WTC11 (cell line): ENCODE data around the gene PKNOX1. TPM values are rescaled to one million over a fixed set of nuclear protein-coding genes. Genes with fewer than 3 reads are reported as not detected.
"Not testable (repeated sequence)": the region's sequence is repeated elsewhere in the genome, so short reads cannot be mapped to it uniquely, and the experiment has no call there.

ENCODE experiments used
- ATAC-seq: fragments of 200-7000 bp; cut with Tn5 transposase; 2 replicates; pipeline ENCODE4 v1.10.0; 2021; ENCODE audit warnings: mild to moderate bottlenecking, moderate library complexity
- CTCF ChIA-PET: fragments of 300-600 bp; sonication (Branson Sonifier 250); formaldehyde crosslinking; loops from one replicate; lab custom pipeline; 2021; ENCODE audit warnings: antibody characterized with exemption; lab: Charles Lee
- POLR2A ChIA-PET: fragments of 350-600 bp; sonication (Branson Sonifier 250); formaldehyde crosslinking; loops from one replicate; lab custom pipeline; 2021; ENCODE audit warnings: antibody characterized with exemption; lab: Charles Lee
- DNase-seq: peaks from one replicate; pipeline ENCODE4 v3.0.0; 2021; ENCODE audit warnings: low spot score
- H3K27ac Mint-ChIP-seq: 2 replicates; pipeline ENCODE4 v1.8.0; 2021; ENCODE audit warnings: mixed read lengths
- H3K27me3 Mint-ChIP-seq: 2 replicates; pipeline ENCODE4 v1.8.0; 2021; ENCODE audit warnings: low read depth, mild to moderate bottlenecking, moderate library complexity, mixed read lengths
- H3K36me3 Mint-ChIP-seq: 2 replicates; pipeline ENCODE4 v1.8.0; 2021; ENCODE audit warnings: mixed read lengths
- H3K4me1 Mint-ChIP-seq: 2 replicates; pipeline ENCODE4 v1.8.0; 2022; ENCODE audit warnings: mixed read lengths
- H3K4me3 Mint-ChIP-seq: 2 replicates; pipeline ENCODE4 v1.8.0; 2021; ENCODE audit warnings: mild to moderate bottlenecking, moderate library complexity, mixed read lengths
- H3K9me3 Mint-ChIP-seq: 2 replicates; pipeline ENCODE4 v1.8.0; 2021; ENCODE audit warnings: mixed read lengths
- E2F4 ChIP-seq: sonication (generic); formaldehyde crosslinking; IDR thresholded peaks from 2 replicates; pipeline ENCODE4 v1.8.1; 2022; ENCODE audit warnings: low read depth, mild to moderate bottlenecking, moderate library complexity, missing genetic modification reagents, borderline replicate concordance
- GTF2I ChIP-seq: fragments of 250-450 bp; sonication (Bioruptor Pico); conservative IDR thresholded peaks from 2 replicates; pipeline ENCODE4 v1.4.0; 2021; ENCODE audit warnings: mild to moderate bottlenecking
- PRRX2 ChIP-seq: fragments of 250-450 bp; sonication (Bioruptor Pico); IDR thresholded peaks from 2 replicates; pipeline ENCODE4 v1.8.0; 2021; ENCODE audit warnings: mild to moderate bottlenecking
- ZNF416 ChIP-seq: fragments of 250-450 bp; sonication (Bioruptor Pico); IDR thresholded peaks from 2 replicates; pipeline ENCODE4 v1.9.0; 2021; ENCODE audit warnings: mild to moderate bottlenecking, inconsistent platforms
- total RNA-seq: library from RNA; stranded (reverse); gene quantifications from 3 replicates; pipeline ENCODE4 v1.2.3, GENCODE V29; 2021

Gene PKNOX1
- total RNA-seq, 1 experiment from 2014 or later = 23.0 TPM

GRCh38 chr21:43034826-43035225, 60.5 kb downstream of the PKNOX1 start:
- CTCF ChIA-PET = no interaction called here
- POLR2A ChIA-PET = no interaction called here
- H3K4me3 Mint-ChIP-seq = no peak overlapping the region

GRCh38 chr21:43036889-43037288, 62.5 kb downstream of the PKNOX1 start:
- H3K36me3 Mint-ChIP-seq, H3K9me3 Mint-ChIP-seq, H3K4me1 Mint-ChIP-seq, ATAC-seq, POLR2A ChIA-PET, H3K27ac Mint-ChIP-seq, DNase-seq, H3K4me3 Mint-ChIP-seq, CTCF ChIA-PET, H3K27me3 Mint-ChIP-seq: not testable (repeated sequence)

More at GRCh38 chr21:43034826-43035225, 60.5 kb downstream of the PKNOX1 start:
- H3K4me1 Mint-ChIP-seq = no peaks in the 10 kb centered on the region
- H3K27me3 Mint-ChIP-seq = no peaks in the 10 kb centered on the region
- H3K36me3 Mint-ChIP-seq = peaks cover 28% of the 10 kb centered on the region
- DNase-seq = no peak
- H3K9me3 Mint-ChIP-seq = no peaks in the 10 kb centered on the region
- H3K27ac Mint-ChIP-seq = no peak overlapping the region
- ATAC-seq = no peak
- TF ChIP-seq E2F4 (CRISPR knock-in tag) (no peak), GTF2I (CRISPR knock-in tag) (no peak)

- ATAC-seq, POLR2A ChIA-PET, H3K27me3 Mint-ChIP-seq, H3K27ac Mint-ChIP-seq, DNase-seq, CTCF ChIA-PET, H3K4me3 Mint-ChIP-seq, H3K4me1 Mint-ChIP-seq, H3K36me3 Mint-ChIP-seq, H3K9me3 Mint-ChIP-seq: not testable (repeated sequence)
Measured at GRCh38 chr21:43037918-43038658, 63.7 kb downstream of the PKNOX1 start.

DNA sequence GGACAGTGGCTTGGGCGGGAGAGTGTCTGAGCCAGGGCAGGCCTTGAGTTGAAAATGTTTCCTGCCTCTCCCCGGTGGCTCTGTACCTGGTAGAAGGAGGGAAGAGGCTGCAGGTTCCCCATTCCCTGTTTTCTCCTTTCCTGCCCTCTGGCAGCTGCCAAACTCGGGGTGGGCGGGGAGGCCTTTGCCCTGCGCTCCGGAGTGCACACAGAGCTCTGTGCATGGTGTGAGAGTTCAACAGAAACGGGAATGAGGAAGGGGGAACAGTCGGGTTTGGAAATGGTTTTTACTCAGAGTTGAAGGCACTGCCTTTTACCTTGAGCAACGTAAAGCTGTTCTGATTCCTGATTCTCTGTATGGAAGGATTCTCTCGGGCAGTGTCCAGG, 64.3 kb downstream of the PKNOX1 start:
- H3K36me3 Mint-ChIP-seq, H3K4me3 Mint-ChIP-seq, CTCF ChIA-PET, POLR2A ChIA-PET, H3K27me3 Mint-ChIP-seq, H3K4me1 Mint-ChIP-seq, ATAC-seq, DNase-seq, H3K27ac Mint-ChIP-seq, H3K9me3 Mint-ChIP-seq: not testable (repeated sequence)

- H3K4me1 Mint-ChIP-seq, H3K27me3 Mint-ChIP-seq, DNase-seq, H3K4me3 Mint-ChIP-seq, H3K36me3 Mint-ChIP-seq, POLR2A ChIA-PET, H3K27ac Mint-ChIP-seq, CTCF ChIA-PET, H3K9me3 Mint-ChIP-seq, ATAC-seq: not testable (repeated sequence)
Measured at GRCh38 chr21:43042169-43042568, 67.8 kb downstream of the PKNOX1 start.

- DNase-seq, H3K36me3 Mint-ChIP-seq, CTCF ChIA-PET, H3K4me3 Mint-ChIP-seq, H3K9me3 Mint-ChIP-seq, ATAC-seq, H3K4me1 Mint-ChIP-seq, POLR2A ChIA-PET, H3K27me3 Mint-ChIP-seq: not testable (repeated sequence)
- peak overlapping the region; percentile 90 for H3K27ac Mint-ChIP-seq
Measured at GRCh38 chr21:43043291-43043690, 68.9 kb downstream of the PKNOX1 start.

- H3K4me1 Mint-ChIP-seq, H3K4me3 Mint-ChIP-seq, H3K27ac Mint-ChIP-seq, H3K9me3 Mint-ChIP-seq, H3K36me3 Mint-ChIP-seq, H3K27me3 Mint-ChIP-seq, POLR2A ChIA-PET: not testable (repeated sequence)
- DNase-seq = peak; percentile 23
- peak; percentile 12 for ATAC-seq
- CTCF ChIA-PET = interaction anchor here (1.0 kb wide), 1 partner anchor 11 kb away, joined by 3 read pairs; no protein-coding TSS in a partner anchor
Measured at GRCh38 chr21:43044547-43044946, 70.2 kb downstream of the PKNOX1 start.

- H3K9me3 Mint-ChIP-seq, H3K4me3 Mint-ChIP-seq, H3K4me1 Mint-ChIP-seq, H3K27me3 Mint-ChIP-seq, DNase-seq, POLR2A ChIA-PET, H3K36me3 Mint-ChIP-seq: not testable (repeated sequence)
- TF ChIP-seq ZNF416 = peak; percentile 79; the same call in 1 of the 2 replicates
- 0 out of 2 replicates have a peak, but pooled peaks have one; percentile 58 for TF ChIP-seq PRRX2 (CRISPR knock-in tag)
- H3K27ac Mint-ChIP-seq = 0 out of 2 replicates have a peak overlapping the region, but pooled peaks have one; percentile 45
- CTCF ChIA-PET = interaction anchor here (1.0 kb wide), 1 partner anchor 12 kb away, joined by 3 read pairs; no protein-coding TSS in a partner anchor
- peak; percentile 24 for ATAC-seq
Measured at GRCh38 chr21:43045165-43045875, 71.0 kb downstream of the PKNOX1 start.

DNA sequence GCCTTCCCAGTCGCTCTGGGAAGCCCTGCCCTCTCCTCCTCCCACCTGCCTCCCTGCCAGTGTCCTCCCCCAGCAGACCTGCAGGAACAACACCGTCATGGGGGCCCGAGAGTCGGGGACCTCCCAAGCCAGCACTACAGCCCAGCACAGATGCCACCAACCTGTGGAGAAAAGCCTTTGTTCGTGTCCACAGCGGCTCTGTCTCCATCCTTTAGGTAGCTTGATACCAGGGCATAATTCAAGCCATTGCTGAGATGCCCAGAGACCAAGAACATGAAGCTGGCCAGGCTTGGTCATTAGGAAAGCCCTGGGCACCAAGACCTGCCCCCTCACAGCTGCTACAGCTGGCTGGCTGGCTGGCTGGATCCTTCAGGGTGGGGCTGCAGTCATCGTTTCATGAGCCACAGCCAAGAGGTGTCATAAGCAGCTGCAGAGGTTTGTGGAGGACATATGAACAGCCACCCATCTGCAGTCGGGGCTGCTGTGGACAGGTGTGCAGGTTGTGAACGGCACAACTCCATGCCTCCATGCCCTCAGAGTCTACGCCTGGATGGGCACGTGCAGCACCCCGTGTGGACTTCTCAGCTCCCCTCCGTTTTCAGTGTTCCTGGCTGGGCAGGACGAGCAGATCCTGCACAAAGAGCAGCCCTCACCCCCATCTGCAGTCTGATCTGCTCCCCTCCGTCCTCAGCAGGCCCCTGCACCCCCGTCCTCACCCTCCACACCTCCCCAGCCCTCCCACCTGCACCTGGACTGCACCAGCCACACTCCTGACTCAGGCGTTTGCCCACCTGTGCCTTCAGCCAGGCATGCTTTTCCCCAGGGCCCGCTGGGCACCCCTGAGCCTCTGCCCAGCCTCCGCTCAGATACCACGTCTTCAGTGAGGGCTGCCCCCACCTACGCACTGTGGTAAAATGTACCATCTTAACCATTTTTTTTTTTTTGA, 71.8 kb downstream of the PKNOX1 start:
- H3K27me3 Mint-ChIP-seq, DNase-seq, H3K4me1 Mint-ChIP-seq, H3K4me3 Mint-ChIP-seq, H3K27ac Mint-ChIP-seq, POLR2A ChIA-PET, H3K9me3 Mint-ChIP-seq, CTCF ChIA-PET, H3K36me3 Mint-ChIP-seq: not testable (repeated sequence)
- ATAC-seq = peak; percentile 7

- H3K4me3 Mint-ChIP-seq, DNase-seq, H3K9me3 Mint-ChIP-seq, H3K27me3 Mint-ChIP-seq, H3K4me1 Mint-ChIP-seq, CTCF ChIA-PET, ATAC-seq, H3K27ac Mint-ChIP-seq, H3K36me3 Mint-ChIP-seq, POLR2A ChIA-PET: not testable (repeated sequence)
Measured at GRCh38 chr21:43053112-43053511, 78.8 kb downstream of the PKNOX1 start.
